Stimulated activated CD8-positive, alpha-beta memory T cell treated with anti-CD3 and anti-CD28 coated beads, Interleukin-7, amount 100 ng/mL, for 4 hours (primary cell): Measurements from ENCODE around the gene INTS12.

ENCODE experiments used
- DNase-seq, 2 donors: peaks; one replicate each; pipeline ENCODE4 v3.0.0-alpha.2; 2020; ENCODE audit warnings: low read depth in 2 of 2

INTS12 gene

DNA sequence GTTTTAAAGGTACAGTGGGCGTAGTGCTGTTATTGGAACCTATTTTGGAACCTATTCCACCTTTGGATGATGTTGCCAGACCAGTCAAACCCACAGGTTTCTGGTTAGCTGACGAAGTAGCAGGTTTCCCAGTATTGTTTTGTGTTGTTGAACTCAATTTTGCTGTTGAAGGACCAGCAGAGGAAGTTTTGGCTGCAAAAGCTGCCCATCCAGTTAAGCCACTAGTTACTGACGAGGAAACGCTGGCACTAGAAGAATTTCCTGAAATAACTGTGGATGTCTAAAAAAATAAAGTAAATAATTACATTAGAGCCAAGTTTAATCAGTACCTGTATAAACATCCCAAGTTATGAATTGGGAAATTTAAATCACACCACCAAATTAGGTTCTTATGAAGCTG is 25.5 kb downstream of the INTS12 start:
- no peak for DNase-seq

DNA sequence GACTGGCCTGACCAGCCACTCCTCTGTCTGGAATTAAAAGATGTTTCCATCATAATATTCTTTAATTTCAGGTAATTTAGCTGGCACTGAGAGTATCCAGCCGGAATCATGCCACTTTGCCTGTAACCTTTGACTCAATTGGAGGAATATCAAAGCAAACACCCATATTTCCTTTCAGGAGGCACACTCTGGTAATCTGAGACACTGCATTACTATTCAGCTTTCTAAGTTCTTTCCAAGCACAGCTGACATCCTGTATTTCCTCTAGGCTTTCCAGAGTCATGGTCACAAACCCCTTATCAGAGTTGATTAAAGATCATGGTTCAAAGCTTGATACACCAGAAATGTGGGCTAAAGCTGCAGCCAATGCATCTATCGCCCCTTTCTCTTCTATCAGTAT is 29.3 kb downstream of the INTS12 start:
- DNase-seq = no peak

DNA sequence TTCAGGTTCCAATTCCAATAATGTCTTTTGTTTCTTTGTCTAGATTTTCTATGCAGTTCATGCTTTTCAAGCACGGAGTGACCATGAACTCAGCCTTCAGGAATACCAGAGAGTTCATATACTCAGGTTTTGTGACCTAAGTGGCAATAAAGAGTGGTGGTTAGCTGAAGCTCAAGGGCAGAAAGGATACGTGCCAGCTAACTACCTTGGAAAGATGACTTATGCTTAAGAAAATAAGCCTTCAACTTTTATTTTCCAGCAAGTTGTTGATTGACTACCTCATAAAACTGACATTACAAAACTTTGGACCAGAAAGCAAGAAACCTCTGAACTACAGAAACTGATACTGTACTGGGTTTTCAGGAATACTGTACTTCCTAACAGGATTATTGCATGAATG is 30.8 kb downstream of the INTS12 start:
- DNase-seq = no peak

DNA sequence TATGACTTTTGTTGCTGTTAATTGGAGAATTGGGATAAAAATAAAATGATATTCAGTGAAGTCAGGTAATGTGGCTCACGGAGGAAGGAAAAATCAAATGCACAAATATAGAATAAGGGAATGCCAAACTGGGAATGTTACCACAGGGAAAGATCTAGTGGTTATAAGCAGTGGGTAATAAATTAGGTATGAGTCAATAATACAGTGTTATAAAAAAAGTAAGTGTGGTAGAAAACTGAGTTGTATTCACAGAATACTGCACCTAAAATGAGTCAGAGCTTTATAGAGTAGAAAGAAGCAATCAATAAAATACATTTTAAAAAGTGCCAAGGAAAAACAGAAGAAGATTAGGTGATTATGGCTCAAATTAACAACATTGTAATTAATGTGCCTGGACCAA is 34.5 kb downstream of the INTS12 start:
- DNase-seq = no peak

DNA sequence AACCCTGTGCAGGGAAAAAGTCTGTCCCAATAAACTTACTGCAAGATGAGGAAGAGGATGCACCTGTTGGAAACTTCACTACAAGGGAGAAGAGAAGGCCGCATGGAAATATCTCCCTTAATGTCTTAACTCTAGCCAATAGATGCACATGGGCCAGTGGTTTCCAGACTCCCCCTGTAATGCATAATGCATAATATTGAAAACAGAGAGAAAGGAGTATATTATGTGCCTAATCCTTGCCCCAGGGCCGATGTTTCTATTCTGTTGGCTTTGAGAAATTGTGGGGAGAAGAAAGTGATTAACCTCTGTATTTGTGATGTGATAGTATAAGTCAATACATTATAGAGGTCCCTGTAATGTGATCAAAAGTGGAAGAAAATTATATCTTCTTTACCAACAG is 37.2 kb downstream of the INTS12 start:
- DNase-seq = no peak

DNA sequence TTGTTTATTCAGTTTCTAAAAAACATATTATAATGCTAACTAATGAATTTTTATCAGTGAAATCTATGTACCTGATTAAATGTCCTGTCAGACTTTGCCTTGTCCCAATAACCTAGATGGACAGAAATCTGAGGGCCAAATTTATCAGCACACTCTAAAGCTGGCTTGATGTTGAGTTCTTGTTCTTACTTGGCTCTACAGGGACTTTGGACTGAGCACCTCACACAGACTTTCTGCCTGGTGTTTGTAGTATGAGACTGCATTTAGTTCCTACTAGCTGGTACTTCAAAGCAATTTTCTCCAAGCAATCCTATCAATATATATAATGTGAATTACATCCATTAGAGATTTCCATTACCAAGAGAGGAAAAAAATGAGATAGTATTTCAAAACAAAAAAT is 37.8 kb downstream of the INTS12 start:
- no peak for DNase-seq

DNA sequence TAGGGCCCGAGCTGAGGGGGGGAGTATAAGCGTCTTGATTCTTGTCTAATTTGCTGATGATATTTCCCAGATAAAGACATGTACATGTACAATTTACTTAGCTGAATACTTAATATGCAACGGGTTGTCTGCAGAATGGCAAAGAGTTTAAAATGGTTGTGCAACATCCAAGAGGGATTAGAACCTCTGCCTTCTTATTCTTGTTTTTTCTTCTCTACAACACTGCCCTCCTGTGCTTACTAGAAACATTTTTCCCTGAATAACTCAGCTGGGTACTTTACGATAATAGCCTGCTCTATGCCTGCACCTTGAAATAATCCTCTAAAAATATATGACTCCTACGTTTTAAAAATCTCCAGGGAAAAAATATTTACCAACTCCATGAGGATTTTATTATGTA is 41.8 kb downstream of the INTS12 start:
- no peak for DNase-seq

DNA sequence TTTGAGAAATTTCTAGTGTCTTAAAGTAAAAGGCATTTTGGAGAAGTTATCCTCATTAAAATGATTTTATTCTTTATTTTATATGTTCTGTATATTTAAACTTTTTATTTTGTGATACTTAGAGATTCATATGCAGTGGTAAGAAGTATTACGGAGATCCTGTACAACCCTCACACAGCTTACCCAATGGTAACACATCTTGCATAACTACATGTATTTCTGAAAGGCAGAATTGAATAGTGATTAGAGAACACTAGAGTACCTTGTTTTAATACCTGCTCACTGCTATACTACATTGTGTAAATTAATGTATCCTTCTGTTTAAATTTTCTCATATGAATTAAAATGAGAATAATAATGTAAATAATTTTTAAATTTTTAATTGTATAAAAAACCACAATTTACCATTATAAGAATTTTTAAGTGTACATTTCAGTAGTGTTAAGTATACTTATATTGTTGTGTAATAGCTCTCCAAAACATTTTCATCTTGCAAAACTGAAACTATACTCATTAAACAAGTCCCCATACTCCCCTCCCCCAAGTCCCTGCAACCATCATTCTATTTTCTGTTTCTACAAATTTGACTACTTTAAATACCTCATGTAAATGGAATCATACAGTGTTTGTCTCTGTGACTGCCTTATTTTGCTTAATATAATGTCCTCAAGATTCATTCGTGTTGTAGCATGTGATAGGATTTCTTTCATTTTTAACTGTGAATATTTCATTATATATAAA is 45.4 kb downstream of the INTS12 start:
- DNase-seq = no peak

DNA sequence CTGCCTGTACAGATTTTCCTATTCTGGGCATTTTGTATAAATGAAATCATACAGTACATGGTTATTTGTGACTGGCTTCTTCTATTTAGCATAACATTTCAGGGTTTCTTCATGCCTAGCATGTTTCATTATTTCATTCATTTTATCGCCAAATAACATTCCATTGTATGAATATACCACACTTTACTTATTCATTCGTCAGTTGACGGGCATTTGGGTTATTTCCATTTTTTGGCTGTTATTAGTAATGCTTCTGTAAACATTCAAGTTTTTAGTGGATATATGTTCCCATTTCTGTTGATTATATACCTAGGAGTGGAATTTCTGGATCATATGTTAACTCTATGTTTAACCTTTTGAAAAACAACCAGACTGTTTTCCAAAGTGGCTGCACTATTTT is 47.5 kb downstream of the INTS12 start:
- no peak for DNase-seq

DNA sequence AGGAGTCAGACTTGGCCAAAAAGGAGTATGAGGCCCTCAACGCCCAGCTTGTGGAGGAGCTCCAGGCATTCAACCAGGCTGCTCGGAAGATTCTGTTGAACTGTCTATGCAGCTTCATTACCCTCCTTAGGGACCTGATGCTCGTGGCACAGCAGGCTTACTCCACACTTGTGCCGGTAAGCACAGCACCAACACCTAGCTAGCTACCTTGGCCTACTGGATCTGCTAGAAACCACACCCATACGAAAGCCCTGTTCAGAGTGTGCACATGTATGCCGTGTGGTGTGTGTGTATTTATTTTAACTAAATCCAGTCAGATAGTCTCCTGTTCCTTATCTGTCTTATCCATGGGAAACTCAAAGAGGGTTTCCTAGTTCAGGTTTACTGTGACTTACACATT is 49.3 kb downstream of the INTS12 start:
- DNase-seq = no peak

DNA sequence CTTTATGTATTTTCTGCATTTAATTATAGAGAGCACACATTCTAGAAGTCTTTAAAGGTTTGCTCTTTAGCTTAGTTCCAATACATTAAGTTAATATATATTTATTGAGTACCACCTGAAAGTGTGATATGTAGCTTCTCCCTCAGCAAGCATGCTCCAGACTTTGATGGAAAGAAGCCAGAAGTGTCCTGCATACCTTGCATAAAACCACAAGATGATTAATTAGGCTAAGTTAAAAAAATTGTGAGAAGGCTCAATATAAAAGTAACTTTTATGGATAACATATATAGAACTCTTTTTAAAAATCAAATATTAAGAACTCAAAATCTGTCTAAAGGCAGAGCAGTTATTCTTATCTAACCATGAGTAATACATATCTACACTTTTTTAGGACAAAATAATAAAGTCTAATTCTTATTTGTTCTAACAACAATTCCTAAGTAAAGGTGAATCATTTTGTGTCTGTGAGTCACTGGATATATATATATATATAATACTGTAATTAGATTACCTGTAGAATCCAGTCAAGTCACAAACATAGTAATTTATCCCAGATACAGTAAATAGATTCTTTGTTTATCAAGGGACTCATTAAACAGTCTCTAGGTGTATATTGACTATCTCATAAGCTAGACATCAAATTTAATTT is 51.2 kb downstream of the INTS12 start:
- DNase-seq = no peak

DNA sequence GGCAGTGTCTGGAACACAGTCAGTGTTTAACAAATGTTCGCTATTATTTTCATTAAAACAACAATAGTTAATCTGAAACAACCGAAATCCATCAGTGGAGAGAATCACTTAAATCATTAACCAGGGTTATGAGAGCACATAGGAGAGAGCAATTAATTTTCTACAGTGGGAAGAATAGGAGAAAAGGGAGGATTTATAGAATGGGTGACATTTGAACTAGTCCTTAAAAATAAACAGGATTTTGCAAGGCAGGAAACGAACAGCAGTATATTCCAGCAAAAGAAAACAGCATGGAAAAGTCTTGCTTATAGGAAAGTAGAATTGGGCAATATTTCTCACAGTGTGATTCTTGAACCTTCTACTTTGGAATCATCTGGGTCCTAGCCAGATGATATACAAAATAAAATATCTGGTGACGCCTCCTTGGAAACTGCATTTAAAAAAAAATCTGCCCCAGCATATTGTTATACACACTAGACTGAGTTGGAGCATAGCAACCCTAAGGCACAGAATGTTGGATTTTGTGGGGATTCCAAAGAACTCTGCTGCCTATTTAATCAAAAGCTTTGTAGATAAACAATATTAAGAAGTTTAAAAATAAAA is 56.1 kb downstream of the INTS12 start:
- DNase-seq = no peak

DNA sequence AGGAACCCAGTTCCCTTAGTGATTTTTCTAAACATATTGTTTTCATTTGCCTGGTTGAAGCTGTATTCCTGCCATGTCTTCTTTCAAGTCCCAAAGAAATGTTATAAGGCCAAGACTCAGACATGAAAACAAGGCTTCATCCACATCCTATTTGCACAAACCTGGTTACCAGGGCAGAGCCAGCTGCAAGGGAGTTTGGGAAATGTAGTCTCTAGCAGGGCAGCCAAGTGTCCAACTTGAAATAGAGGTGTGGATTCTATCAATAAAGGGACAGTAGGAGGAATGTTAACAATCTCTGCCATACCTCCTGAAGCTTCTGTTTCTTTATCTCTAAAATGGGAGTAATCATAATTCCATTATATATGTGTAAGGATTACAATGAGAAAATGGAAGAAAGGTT is 56.6 kb downstream of the INTS12 start:
- DNase-seq = no peak

DNA sequence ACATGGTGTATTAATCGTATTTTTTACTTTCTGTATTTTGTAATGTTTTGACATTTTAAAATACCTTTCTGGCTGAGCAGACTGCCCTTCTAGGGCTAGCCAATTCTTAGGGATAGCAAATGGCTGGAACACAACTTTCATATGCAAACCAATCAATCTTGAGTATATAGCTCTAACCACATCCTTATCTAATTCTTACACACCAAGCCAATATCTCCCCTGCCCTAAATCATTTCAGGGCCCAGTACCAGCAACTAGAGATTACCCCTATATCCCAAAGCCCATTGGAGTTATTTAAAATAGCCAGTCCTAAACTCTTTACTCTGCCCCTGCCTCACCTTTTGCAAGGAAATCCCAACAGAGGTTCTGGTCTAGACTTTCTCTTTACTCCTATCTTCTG is 58.3 kb downstream of the INTS12 start:
- no peak for DNase-seq

DNA sequence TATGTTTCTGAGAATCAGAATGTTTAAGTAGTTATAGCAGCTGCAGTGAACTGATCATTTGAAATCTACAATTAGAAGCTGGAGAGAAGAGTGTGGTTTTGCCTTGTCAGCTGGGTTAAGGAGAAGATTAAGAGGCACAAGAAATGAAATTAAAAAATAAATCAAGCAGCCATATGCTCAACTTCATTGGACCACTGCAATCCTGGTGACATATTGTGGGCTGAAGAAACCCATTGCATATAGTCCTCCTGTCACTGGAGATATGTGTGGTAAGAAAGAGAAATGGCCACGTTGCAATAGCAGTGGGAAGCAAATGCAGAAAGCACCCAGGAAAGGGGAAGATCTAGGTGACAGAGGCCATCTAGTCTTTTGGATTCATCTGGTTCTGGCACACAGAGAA is 63.0 kb downstream of the INTS12 start:
- DNase-seq = no peak

DNA sequence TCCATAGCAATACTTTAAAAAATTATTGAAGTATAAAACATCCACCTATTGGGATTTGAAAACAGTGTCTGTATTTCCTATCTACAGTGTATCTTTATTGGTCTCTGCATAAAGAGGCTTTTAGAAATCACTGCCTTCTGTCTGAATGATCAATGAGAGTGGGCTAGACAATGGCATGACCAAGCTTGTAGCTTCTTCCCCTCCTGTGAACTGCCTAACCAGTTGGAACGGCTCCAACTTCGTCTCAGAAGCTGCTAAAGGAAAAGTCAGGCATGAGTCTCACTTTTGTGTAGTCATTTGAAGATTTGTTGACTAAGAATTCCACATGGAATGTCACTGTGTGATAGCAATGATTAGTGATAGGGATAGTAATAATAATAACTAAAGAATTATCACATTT is 64.2 kb downstream of the INTS12 start:
- no peak for DNase-seq

DNA sequence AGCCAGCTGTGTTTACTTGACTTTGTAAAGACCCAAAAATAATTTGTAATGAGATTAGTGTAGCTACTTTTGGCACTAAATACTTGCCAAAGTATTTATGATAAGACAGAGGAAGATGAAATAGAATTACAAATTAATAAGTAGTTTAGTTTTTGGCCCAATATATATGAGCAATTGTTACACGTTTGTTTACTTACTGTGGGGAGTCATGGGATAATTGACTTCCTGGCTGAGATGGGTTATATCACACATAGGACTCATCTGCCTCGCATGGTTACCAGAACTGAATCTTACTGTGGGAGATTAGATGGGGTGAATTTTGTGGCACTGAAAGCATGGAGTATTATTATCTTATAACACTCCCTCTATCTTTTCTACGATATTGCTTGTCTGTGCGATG is 66.6 kb downstream of the INTS12 start:
- DNase-seq = no peak

DNA sequence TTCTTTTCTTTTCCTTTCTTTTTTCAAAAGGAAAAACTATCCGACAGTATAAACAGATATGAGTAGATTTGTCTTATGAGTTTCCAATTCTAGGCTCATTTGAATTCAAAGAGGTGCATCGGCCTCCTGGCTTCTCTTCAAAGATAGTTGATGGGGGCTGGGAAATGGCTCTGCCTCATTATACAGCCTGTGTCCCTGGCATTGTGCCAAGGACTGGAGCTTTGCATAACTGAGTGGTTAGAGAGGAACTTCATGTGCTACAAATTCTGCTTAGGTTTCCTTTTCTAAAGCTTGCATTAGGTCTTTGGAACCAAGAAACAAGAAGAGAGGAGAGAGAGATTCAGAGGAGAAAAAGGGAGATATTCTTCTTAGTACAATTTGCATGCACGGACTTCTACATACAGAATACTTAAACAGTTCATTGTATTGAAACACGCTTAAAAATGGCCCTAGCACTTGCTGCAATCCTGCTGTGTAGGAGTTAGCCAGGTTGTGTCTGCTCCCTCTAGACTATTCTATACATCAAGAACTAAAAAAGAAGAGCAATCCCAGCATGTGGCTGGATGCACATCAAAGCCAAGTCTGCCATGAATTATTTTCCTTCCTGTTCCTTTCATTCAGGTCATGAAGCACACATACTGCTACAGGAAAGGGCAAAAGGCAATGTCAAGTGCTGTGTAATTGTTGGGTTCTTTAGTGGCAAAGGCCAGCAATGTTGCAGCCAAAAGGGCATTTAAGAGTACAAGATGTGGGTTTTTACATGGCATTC is 70.9 kb downstream of the INTS12 start:
- DNase-seq = no peak

DNA sequence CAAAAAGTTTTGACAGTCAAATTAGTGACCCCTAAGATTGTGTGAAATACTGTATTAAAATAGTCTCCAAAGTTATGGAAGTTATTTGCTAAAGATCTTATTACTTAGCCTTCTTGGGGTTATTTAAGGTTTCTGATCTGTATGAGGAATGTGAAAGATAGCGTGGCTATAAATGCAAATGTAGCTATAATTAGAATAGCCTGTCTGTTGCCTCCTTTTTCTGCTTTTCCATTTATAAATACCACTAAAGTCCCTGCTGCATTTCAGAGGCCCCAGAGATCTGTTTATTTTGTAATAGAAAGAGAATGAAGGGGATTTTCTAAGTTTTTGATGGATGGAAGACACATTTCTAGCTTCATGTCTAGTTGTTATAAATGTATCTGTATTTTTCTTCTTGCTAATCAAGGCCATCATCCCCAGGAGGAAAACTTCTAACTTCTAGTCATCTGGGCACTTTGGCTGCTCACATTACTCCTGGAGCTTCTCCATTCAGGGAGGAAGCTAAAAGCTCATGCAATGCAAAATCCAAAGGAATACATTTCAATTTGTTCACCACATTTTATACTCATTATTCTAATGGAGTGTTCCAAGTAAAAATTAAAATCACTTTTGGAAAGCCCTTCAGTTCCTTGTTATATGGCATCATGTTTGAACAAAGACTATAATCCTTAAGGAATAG is 73.9 kb downstream of the INTS12 start:
- no peak for DNase-seq

DNA sequence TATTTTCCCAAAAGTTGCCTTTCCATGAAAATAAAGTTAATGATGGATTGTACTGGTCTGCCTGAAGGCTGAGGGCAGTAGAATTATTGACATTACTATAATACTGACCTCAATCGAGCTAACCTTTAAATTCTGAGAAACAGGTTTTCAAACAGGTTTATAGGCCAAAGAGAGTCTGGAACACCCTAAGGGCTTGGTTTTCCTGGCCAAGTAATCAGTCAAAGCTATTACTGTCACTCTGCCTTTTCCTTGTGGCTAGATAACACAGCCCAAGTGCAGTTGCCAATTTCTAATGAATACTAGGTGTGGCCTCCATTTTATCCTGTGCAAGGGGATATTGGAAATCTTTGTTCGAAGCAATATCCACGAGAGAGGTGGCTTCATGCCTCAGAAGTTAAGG is 75.2 kb downstream of the INTS12 start:
- no peak for DNase-seq
